NK-92 treated with Interleukin-12 subunit alpha and Interleukin-12 subunit beta, amount 100 ng/mL, for 24 hours (cell line): ENCODE data around the gene LCE1A.

ENCODE experiments used
- DNase-seq: peaks from one replicate; lab custom pipeline; 2025; lab: John Stamatoyannopoulos, UW

LCE1A gene, protein sequence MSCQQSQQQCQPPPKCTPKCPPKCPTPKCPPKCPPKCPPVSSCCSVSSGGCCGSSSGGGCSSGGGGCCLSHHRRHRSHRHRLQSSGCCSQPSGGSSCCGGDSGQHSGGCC

DNA sequence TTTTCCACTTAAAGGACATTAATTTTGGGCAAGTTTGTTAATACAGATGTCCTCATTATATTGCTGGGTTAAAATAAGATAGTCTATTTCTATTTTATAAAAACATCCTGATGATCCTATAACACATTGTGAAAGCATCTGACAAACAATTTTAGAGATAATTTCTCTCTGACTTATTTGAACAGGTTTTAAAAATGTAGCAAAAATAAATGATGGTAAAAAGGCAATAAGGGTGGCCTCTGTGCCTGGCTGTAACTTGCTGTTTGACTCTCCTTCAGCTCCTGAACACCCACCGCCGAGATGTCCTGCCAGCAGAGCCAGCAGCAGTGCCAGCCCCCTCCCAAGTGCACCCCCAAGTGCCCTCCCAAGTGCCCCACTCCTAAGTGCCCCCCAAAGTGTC, at the start of gene LCE1A:
TSS of gene LCE1A (plus strand) at position 301 of the 400 bp plus-strand sequence. CDS start at position 301, 0 bp downstream.
- no peak for DNase-seq

DNA sequence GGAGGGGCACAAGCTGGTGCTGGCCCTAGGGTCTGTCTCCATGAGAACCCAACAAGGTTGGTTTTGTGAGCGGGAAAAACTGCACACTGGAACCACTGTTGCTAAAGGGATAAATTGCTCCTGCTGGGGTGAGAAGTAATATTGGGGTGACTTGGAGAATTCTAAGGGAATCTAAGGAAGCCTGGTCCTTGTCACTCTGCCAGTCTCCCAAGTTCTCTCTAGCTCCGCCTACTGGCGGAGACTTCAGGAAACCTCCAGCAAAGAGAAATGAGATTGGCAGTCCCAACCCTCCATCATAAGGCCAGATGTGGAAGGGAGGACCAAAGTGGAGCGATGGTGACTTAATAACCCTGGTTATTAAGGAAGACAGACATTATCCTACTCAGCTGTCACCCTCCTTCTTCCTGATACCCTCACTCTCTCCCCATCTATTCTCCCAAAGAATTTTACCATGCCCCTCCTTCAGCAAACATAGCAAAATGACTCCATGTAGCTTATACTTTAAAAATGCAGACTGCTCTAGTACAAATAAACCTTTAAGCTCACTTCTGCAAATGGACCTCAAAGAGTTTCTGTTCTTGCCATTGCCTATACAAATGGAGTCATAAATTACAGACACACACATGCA, 49.6 kb upstream of the LCE1A start:
- DNase-seq, result no peak

DNA sequence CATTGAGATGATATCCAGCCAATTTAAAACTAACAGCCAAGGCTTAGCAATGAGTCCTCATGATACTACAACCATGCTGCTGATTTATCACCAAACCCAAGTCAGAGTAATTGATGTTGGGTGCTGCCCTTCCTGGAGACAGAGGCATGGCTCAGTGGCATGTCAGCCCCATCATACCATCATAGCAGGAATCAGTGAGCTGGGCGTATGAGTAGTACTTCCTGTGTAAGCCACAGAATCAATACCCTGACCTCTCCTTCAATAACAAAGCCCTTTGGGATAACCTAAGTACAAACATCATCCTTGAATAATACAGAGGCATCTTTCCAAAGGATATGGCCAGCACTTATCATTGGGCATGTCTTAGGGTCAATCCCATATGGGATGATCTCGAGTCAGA, 44.2 kb upstream of the LCE1A start:
- no peak for DNase-seq

DNA sequence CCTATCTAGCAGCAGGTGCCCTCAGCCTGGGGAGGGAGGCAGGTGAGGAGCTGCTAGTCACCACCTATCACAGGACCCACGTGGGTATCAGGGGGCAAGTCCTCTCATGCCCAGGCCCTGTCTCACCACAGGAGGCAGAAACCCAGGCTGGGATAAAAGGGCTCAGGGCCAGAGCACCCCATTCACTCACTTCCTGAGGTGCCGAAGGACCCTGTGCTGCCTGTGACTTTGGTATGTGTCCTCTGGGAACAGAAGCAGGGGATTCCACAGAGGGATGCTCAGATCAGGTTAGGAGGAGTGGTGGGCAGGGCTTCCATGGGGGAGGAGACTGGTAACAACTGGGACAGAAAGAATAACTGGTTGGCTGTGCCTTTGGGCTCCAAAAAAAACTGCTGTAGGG, 41.2 kb upstream of the LCE1A start, which contains the start of gene LCE1E:
TSS of gene LCE1E (plus strand) at position 181 of the 400 bp plus-strand sequence. CDS start 1,043 bp downstream, outside the sequence.
- DNase-seq, result no peak

DNA sequence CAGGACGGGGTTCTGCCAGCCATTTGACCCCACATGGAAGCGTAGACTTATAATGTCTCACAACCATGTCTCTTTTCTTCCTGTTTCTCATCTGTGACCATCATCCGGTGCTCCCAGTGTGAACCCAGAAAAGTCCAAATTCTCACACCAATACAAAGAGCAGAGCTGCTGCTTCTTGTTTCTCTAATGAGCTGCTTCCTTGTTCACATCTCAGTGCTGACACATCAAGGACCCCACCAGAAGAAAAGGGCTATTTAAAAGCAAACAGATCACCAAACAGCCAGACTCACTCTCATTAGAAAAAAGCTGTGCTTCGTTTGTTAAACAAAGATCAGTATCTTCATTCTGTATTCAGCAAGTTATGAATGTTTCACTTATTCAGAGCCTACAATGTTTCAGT, 31.6 kb upstream of the LCE1A start:
- DNase-seq, result no peak

DNA sequence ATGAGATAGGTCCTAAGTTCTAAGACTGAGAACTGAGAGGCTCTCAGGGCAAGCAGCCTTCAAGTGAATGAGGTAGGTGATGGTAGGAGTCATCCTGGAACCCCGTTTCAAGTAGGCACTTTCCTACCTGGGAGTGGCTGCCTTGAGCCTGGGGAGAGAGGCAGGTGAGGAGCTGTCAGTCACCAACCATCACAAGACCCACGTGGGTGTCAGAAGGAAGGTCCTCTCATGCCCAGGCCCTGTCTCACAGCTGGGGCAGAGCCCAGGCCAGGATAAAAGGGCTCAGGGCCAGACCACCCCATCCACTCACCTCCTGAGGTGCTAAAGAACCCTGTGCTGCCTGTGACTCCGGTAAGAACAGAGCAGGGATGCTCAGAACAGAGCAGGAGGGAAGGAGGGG, 30.9 kb upstream of the LCE1A start, which contains the start of gene LCE1D:
TSS of gene LCE1D (plus strand) at position 301 of the 400 bp plus-strand sequence. CDS start 1,074 bp downstream, outside the sequence.
- no peak for DNase-seq

DNA sequence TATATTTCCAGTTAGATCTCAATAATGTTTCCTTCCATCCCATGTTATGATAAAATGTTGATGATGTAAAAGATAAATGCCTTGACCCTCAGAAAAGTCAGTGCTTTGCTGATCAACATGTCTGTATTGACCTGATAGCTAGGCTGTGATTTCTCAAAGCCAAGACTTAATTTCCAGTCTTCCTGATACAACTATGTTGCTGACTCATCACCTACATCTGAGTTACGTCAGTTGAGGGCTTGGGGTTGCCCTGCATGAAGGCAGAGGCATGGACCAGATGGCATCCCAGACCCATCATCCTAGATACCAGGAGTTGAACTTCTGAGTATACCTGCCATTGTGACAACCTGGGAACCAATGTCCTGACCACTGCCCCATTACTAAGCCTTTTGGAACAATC, 25.9 kb upstream of the LCE1A start:
- DNase-seq, result no peak

DNA sequence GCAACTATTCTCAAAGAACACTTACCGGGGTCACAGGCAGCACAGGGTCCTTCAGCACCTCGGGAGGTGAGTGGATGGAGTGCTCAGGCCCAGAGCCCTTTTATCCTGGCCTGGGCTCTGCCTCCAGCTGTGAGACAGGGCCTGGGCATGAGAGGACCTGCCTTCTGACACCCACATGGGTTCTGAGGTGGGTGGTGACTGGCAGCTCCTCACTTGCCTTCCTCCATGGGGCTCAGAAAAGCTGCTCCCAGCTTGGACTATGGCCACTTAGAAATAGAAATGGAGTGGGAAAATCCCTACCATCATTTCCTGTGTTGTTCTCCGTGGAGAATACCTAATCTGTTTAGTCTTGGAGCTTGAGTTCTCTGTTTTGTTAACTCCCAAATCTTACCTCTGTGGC, 20.7 kb upstream of the LCE1A start, which contains the start of gene LCE1C:
TSS of gene LCE1C (minus strand) at position 76 of the 400 bp plus-strand sequence. CDS start 1,173 bp downstream, outside the sequence.
- DNase-seq, result no peak

DNA sequence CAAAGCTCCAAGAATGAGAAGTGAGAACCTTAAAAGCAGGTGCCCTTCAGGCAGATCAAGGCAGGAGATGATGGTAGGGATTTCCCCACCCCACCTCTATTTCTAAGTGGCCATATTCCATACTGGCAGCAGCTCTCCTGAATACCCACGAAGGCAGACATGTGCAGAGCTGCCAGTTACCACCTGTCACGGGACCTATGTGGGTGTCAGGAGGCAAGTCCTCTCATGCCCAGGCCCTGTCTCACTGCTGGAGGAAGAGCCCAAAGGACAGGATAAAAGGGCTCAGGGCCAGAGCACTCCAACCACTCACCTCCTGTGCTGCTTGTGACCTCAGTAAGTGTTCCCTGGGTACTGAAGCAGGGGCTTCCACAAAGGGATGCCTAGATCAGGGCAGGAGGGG, 16.2 kb upstream of the LCE1A start:
- no peak for DNase-seq

DNA sequence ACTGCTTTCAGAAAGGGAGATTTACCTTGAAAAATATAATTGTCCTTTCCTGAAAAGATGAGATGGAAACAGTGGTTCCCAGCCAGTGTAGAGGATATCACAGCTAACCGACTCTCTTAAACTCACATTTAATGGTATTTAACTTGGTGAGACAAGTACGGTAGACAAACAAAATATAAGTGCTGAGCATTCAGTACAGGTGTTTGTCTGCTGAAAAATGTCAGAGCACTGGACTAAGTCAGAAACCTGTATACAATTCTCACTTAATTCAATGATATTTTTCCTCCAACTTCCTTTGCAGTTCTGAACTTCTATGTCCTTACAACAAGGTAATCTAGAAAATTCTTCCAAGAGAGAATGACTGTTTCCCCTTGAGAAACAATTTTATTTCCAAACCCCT, 15.6 kb upstream of the LCE1A start, which contains the start of gene LCE1B:
TSS of gene LCE1B (plus strand) at position 301 of the 400 bp plus-strand sequence. CDS start 476 bp downstream, outside the sequence.
- DNase-seq, result no peak

DNA sequence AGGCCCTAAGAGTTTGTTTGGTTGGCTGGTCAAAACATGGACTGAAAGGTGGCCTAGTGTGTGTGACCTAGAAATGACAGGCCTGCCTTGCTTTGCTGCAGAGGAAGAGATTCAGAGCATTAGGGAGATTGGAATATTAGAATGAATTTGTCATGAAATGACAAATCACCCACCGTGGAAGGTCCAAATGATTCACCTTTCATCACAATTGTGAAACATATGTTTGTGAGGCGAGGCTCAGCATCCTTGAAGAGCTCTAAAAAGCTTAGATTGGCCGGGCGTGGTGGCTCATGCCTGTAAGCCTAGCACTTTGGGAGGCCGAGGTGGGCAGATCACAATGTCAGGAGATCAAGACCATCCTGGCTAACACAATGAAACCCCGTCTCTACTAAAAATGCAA, 10.0 kb upstream of the LCE1A start:
- no peak for DNase-seq

DNA sequence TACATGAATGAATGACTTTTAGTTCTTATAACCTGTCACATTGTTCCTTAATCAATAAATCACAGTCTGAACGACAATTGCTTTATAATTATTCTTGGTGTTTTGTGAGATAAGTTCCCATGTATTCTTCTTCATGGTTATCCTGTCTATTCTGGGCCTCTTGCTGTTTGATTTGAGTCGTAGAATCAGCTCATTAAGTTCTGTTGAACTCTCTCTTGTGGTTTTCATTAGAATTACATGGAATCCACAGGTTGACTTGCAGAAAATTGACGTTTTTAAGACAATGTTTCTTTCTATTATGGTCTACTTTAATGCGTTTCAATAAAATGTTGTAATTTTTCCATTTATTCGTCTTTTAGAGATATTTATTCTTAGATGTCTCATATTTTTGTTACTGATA, 4.0 kb upstream of the LCE1A start:
- no peak for DNase-seq

DNA sequence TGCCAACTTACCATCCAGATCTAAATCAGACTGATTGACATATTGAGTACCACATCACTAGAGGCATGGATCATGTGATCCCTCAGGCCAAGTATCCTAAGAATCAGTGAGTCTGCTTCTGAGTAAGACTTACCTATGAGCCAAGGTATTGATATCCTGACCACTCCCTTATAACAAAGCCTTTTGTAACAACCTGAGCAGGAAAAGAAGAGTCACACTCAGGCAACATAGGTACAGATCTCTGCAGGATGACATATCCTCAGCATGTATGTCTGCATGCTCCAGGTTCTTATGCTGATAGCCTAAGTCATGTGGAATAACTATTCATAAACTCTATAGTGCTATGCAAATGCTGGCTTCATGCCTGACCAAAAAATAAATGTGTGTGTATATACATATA, 2.3 kb upstream of the LCE1A start:
- DNase-seq, result no peak

DNA sequence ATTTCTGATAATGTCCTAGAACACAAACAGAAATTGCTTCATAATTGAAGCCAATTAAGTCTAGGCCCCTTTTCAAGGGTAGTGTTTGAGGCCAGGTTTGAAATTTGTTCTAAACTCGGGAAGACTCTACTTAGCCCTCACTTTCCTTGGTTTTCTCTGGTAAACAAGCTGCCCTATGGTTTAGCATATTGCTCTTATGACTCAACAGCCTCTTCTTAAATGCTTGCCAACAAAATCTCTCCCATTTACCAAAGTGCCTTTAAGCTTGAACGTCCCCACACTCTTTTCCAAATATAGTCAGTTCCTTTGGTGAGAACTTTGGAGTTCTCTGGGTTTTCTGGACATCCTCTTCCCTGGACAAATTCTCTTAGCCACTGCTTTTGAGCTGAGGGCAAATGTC, 9.6 kb downstream of the LCE1A start:
- DNase-seq, result no peak

DNA sequence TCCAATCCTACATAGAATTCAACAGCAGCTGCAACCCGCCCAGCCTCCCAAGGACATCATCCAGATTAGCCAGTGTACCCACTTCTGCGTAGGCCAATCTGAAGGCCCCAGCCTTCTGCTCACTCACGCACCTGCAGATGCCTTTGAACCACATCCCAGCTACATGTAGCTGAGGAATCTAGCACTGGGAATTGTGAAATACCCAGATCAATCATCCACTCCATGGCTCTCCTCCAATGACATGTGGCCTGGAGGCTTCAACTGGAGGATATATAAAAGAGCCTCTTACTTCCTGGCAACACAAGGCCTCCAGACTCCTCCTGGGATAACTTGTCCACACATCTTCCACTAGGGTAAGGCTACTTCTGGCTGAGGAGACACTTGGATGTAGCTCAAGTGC, 15.3 kb downstream of the LCE1A start, which contains the start of gene LCE6A:
TSS of gene LCE6A (plus strand) at position 301 of the 400 bp plus-strand sequence. CDS start 665 bp downstream, outside the sequence.
- no peak for DNase-seq

DNA sequence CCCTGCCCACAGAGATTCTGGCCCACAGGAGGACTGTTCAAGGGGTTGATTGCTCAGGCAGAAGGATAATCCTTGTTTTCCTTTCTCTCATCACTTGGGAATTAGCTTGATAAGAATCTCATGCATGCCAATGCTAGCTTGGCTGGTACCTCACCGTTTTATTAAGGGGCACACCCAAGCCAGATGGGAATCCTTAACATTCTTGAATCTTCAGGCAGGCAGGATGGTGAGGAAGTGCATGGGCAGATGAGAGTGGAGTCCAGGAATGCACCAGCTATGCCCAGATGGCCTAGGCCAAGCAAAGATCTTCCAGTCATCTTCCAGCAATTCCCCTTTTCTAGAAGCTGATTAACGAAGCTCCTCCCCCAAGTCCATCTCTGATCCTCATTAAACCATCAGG, 28.4 kb downstream of the LCE1A start:
- no peak for DNase-seq

DNA sequence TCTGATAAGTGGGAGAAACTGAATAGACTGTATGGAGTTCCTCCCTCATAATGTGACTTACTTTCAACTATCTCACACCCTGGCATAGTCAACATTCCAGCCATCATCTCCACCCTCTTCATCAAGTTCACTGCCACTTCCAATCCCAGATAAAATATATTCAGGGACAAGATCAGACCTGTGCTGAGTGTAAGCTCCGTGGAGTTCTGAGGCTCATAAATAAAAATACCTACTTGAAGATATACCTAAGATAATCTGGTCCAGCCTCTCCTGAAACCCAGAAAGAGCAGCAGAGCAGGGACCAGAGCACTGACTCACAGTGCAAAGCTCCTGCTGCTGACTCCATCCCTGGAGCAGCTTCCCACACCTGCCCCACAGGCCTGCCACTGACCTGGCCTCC, 30.8 kb downstream of the LCE1A start:
- no peak for DNase-seq

DNA sequence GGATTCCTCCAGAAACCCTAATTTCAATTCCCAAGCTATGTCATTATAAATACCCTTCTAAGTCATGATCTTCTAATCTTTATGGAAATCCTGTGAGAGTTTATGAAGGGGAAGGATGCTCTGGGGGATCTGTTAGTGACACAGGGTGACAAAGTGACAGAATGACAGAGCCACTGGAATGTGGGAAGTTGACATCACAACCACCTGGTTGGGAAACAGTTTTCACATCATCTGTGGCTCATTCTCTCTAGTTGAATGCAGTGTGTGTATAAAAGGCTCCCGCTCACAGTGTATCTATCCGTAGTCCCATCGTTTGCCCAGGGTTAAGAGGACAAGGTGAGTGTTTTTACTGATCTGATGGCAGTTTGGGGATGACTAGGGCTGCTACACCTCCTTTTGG, 32.4 kb downstream of the LCE1A start, which contains the start of gene LCE7A:
TSS of gene LCE7A (plus strand) at position 301 of the 400 bp plus-strand sequence. CDS start 702 bp downstream, outside the sequence.
- DNase-seq, result no peak

DNA sequence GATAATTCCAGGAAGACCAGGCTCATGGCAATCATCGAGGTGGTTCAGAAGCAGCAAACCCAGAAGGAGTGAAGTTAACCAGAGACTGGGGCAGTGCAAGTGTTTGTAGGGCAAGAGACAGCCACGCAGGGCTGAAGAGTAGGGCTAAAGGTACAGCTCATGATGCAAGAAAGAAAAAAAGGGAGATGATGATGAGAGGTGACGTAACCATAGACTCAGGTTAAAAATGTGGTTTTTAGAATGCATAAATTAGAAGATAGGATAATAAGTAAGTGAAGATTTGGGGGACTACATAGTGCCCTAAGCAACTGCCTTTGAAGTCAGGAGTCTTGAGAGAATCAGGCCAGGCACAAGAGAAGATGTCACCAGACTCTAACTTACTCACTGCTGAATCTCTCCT, 32.9 kb downstream of the LCE1A start:
- DNase-seq, result no peak

DNA sequence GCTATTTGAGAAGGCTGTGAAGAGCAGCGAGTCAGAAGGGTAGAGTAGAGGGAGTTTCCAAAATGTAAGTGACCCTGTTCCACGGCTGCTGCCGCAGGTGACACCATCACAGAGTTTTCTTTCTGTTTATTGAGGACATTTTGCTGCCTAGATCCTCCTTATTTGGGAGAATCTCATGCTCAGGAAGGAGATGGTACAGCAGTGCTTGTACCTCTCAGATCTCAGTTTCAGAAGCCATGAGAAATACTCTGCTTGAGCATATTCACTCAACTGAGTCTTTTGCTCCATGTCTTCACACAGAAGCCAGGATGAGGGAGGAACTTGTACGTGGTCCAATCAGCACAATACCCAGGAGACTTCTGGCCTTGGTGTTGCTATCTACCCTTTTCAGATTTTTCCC, 34.1 kb downstream of the LCE1A start:
- DNase-seq, result no peak

DNA sequence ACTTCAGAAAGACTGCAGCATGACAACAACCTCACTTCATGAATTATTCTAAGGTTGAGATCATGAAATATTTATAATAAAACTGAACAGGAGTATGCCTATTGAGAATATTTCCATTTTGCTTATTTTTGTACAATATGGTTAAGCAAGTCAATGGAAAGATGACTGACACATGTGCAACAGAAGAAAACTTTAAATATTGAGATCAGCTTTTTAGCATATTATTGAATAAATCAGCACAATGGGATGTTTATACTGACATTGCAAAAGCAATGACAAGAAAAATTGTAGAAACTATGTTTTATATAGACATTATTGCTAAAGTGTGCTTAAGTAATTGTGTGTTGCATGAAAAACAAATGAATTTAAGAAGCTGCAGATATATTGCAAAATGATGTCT, 37.2 kb downstream of the LCE1A start:
- DNase-seq, result no peak

DNA sequence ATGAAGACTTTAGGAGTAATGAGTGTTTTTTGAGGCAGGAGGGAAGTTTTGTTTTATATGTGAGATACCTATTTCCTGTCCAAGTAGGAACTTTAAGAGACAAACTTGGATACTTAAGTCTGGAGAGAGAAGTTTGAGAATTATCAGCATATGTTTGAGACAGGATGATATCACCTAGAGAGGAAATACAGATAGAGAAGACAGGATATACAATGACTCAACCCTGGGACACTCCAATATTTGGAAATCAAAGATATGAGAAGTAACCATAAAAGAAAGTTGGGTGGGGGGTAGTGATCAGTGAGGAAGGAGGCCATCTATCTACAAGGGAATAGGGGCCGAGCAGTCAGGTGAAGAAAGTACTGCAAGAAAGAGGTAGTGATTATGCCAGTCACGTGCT, 39.0 kb downstream of the LCE1A start:
- no peak for DNase-seq

DNA sequence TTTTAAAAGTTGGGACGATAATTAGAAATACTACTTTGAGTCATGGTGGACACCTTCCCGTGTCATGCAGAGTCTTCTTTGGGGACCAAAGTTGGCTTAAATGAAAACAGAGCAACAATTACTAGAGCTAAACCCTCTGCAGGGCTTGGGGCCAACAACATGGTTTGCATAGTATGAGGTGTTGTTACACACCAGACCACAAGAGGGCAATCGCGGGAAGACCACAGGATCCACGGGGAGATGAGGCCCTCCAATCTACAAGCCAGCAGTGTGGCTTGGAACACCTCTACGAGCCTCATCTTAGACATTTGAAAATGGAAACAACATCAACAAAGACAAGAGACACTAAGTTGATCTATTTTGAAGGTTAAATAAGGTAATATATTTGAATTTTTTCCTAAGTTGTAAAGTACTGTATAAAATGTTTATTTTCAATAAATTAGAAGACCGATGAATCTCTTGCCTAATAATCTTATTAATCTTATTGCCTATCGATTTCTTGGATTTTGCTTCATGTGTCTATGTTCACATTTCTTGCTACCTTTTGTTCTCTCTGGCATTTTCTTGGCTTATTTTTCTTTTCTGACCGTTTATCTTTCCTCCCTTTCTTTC, 42.6 kb downstream of the LCE1A start:
- DNase-seq, result peak; percentile 44
